Body of pancreas (tissue), 4 donors: ENCODE results near the gene JMJD8. TPM values are rescaled to one million over a fixed set of nuclear protein-coding genes. Genes with fewer than 3 reads are reported as not detected.

Experiments
- ATAC-seq: fragments of 150-250 bp; one replicate; pipeline ENCODE4 v1.9.1; 2016
- DNase-seq, 4 donors: peaks; one replicate each; pipeline ENCODE4 v3.0.0-alpha.2; 2019
- H3K27ac ChIP-seq, 4 donors: fragments of 200-600 bp; sonication (generic); 1 replicate in 3 of 4; 2 replicates in 1 of 4; pipeline versions ENCODE4 v1.5.1 to v1.6.1; 2016 to 2019; ENCODE audit warnings: mild to moderate bottlenecking in 1 of 4, mixed read lengths in 1 of 4, moderate library complexity in 1 of 4
- H3K27me3 ChIP-seq, 2 donors: fragments of 200-600 bp; sonication (generic); one replicate each; pipeline ENCODE4 v1.6.0; 2016; ENCODE audit warnings: mild to moderate bottlenecking in 1 of 2
- H3K36me3 ChIP-seq, 2 donors: fragments of 200-600 bp; sonication (generic); replicated peaks in 1 of 2; 2 replicates each; pipeline ENCODE4 v1.5.1; 2016; ENCODE audit warnings: low read depth in 2 of 2; ENCODE audit not compliant: insufficient read depth in 1 of 2
- H3K4me1 ChIP-seq: fragments of 200-600 bp; sonication (generic); one replicate; pipeline ENCODE4 v1.6.0; 2016
- H3K4me3 ChIP-seq, 2 donors: fragments of 200-600 bp; sonication (generic); 1 replicate in 1 of 2; 2 replicates in 1 of 2; pipeline ENCODE4 v1.5.1; 2016 to 2019
- H3K9me3 ChIP-seq, 3 donors: fragments of 200-600 bp; sonication (generic); 1 replicate in 2 of 3; 2 replicates in 1 of 3; pipeline ENCODE4 v1.5.1; 2016
- POLR2A ChIP-seq, 3 donors: fragments of 450-650 bp; IDR thresholded peaks; one replicate each; pipeline ENCODE4 v1.6.1; 2016; ENCODE audit warnings: antibody characterized with exemption in 3 of 3, mild to moderate bottlenecking in 2 of 3
- WGBS, 2 donors: methylation state at CpG; one replicate each; pipeline ENCODE4 v1.1.5; 2017; 5-methylcytosine and 5-hydroxymethylcytosine counted together
- intact Hi-C: fragments of 100-400 bp; cut with DNase I; formaldehyde crosslinking; loops from one replicate; pipeline ENCODE4 v1.15.1; 2023
- total RNA-seq, 2 donors: library from RNA; depleted of rRNA; stranded (reverse); fragments of >200 nt; gene quantifications; one replicate each; pipeline ENCODE4 v1.1.0, GENCODE V29; 2016
- TF ChIP-seq, protein P1 (sequence below), 7 experiments: fragments of 450-650 bp in 4 of 7; fragments of 200-600 bp in 3 of 7; sonication (generic) in 3 of 7; IDR thresholded peaks; one replicate each; pipeline ENCODE4 v1.5.1; 2016 to 2019; ENCODE audit warnings: antibody characterized with exemption in 7 of 7

Gene JMJD8
- total RNA-seq, 2 donors from 2014 or later: 49.5 to 128 TPM

DNA sequence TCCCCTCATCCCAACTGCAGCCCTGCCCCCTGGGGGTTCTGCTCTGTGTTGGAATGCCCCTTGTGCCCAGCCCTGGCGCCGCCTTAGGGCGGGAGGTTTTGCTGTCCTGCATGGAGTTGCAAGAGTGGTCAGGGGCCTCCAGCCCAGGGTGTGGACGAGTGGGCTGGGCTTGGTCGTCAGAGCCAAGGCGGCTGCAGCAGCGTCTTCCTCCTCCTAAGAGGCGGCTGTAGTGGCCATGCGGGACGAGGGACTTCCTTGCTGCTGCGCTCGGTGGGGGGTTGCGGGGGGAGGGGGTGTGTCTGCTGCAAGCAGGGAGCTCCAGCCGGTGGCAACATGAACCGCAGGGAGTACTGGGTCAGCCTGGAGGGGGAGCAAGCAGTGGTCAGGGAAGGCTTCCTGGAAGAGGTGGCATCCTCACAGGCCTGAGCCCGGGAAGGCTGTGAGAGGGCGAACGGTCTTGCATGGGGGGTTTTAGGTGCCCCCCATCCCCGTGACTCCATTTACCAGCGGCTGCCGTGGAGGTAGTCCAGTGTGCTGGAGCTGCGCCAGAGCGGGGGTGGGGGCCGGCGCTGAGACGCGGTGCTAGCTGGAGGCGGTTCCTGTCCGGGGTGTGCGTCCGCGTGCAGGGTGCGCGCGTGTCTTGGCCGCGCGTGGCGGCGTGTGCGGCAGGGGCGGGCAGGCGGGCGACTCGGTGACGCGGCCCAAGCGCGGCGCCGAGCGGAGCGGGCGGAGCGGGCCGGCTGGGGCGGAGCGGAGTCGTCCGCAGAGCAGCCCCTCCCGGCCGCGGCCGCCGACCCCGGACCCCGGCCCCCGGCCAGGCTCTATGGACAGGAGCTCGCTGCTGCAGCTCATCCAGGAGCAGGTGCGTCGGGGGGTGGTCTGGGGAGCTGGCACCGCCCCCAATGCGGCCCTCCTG, 8.9 kb downstream of the JMJD8 start, which contains the start of gene RHBDL1:
TSS of gene RHBDL1 (plus strand) at position 704 of the 916 bp plus-strand sequence. CDS start at position 824, 120 bp downstream.
- Histone ChIP-seq H3K36me3 (peaks cover 0 to 19% of the 10 kb centered on the region in 2 donors), H3K27ac (no peak within 1 kb of the TSS), H3K9me3 (no peaks in the 10 kb centered on the region), H3K4me3 (no peak within 1 kb of the TSS), H3K4me1 (peaks cover 31% of the 10 kb centered on the region), H3K27me3 (no peaks in the 10 kb centered on the region)
- intact Hi-C loops: no loop called here
- ATAC-seq: no peak
- DNase-seq: peak in 2 of 4 donors; percentile 53 to 59
- 0 to 7% methylated on average over 6 to 71 of the region's 73 CpGs for WGBS, 2 donors
- TF ChIP-seq, protein P1, sequence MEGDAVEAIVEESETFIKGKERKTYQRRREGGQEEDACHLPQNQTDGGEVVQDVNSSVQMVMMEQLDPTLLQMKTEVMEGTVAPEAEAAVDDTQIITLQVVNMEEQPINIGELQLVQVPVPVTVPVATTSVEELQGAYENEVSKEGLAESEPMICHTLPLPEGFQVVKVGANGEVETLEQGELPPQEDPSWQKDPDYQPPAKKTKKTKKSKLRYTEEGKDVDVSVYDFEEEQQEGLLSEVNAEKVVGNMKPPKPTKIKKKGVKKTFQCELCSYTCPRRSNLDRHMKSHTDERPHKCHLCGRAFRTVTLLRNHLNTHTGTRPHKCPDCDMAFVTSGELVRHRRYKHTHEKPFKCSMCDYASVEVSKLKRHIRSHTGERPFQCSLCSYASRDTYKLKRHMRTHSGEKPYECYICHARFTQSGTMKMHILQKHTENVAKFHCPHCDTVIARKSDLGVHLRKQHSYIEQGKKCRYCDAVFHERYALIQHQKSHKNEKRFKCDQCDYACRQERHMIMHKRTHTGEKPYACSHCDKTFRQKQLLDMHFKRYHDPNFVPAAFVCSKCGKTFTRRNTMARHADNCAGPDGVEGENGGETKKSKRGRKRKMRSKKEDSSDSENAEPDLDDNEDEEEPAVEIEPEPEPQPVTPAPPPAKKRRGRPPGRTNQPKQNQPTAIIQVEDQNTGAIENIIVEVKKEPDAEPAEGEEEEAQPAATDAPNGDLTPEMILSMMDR (IDR thresholded peaks at IDR 0.05): no peak
- TF ChIP-seq POLR2A (IDR thresholded peaks at IDR 0.05): no peak

DNA sequence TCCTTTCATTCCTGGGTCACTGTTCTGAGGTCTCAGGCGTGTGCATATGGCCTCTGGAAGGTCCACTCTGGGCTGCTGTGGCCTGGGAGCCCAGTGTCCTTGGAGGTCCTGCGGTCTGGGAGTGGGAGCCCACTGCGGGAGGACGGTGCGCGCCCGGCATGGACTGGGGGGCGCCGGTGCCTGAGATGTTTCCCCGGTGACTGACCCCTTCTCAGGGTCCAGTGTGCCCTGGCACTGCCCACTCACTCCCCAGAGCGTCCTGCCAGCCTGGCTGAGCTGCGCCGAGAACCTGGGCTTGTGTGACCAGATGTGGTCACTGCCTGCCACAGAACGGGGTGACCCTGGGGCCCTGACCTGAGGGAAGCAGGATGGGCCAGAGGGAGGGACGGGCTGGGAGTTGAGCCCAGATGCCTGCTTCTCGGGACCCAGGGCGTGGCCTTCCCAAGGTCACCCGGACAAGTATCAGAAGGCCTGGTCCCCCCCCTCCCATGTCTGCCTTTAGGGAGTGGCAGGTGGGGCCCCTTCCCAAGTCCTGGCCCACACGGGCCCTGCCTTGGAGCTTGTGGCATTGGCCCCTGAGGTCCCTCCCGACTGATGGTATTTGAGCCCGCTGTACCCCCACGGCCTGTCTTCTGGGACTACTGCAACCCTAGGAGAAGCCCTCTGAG, 9.8 kb downstream of the JMJD8 start:
- Histone ChIP-seq H3K27me3 (no peaks in the 10 kb centered on the region), H3K27ac (peak overlapping the region in 1 of 4 donors; percentile 12), H3K4me1 (peaks cover 34% of the 10 kb centered on the region), H3K36me3 (peaks cover 0 to 21% of the 10 kb centered on the region in 2 donors), H3K4me3 (no peak overlapping the region), H3K9me3 (no peaks in the 10 kb centered on the region)
- intact Hi-C loops: no loop called here
- ATAC-seq (no peak), DNase-seq (no peak)
- TF ChIP-seq, protein P1 (IDR thresholded peaks at IDR 0.05): no peak
- TF ChIP-seq POLR2A (IDR thresholded peaks at IDR 0.05): no peak
- 40 to 63% methylated on average over 3 to 22 of the region's 22 CpGs for WGBS, 2 donors

DNA sequence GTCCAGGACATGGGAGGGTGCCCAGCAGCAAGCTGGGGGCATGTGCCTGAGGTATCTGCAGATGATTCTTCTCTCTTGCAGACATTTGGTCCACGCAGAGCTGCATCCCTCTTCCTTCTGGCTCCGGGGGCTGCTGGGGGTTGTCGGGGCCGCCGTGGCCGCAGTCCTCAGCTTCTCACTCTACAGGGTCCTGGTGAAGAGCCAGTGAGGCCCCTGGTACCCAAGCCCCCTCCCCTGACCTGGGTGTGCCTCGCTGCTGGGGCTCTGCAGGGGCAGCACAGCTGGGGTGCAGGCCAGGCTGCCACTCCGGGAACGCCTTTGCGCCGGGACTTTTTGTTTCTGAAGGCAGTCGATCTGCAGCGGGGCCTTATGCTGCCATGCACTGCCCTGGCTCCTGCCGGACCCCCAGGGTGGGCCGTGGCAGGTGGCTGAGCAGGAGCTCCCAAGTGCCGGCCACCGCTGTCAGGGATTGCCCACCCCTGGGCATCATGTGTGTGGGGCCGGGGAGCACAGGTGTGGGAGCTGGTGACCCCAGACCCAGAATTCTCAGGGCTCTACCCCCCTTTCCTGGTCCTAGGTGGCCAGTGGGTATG, 10.6 kb downstream of the JMJD8 start:
- ATAC-seq (no peak), DNase-seq (no peak)
- H3K27ac ChIP-seq: no peak overlapping the region
- no peak for TF ChIP-seq POLR2A (IDR thresholded peaks at IDR 0.05)
- TF ChIP-seq, protein P1 (IDR thresholded peaks at IDR 0.05): no peak
- H3K9me3 ChIP-seq: no peaks in the 10 kb centered on the region
- 95% methylated on average over 4 to 18 of the region's 18 CpGs for WGBS, 2 donors
- H3K4me1 ChIP-seq: peaks cover 36% of the 10 kb centered on the region
- peaks cover 0 to 21% of the 10 kb centered on the region in 2 donors for H3K36me3 ChIP-seq
- intact Hi-C loops: no loop called here
- no peaks in the 10 kb centered on the region for H3K27me3 ChIP-seq
- no peak overlapping the region for H3K4me3 ChIP-seq

DNA sequence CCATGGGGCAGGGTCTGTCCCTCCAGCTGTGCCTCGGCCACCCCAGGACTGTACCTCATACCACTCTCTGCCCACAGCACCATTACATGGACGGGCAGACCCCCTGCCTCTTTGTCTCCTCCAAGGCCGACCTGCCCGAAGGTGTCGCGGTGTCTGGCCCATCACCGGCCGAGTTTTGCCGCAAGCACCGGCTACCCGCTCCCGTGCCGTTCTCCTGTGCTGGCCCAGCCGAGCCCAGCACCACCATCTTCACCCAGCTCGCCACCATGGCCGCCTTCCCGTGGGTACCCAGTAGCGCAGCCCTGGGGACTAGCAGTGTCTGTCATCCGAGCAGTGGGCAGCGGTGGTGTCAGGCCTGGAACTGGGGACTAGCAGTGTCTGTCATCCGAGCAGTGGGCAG, 11.3 kb downstream of the JMJD8 start:
- ATAC-seq (no peak), DNase-seq (no peak)
- H3K27me3 ChIP-seq: no peaks in the 10 kb centered on the region
- H3K9me3 ChIP-seq: no peaks in the 10 kb centered on the region
- 92 to 100% methylated on average over 3 to 9 of the region's 21 CpGs for WGBS, 2 donors
- TF ChIP-seq POLR2A (IDR thresholded peaks at IDR 0.05): no peak
- TF ChIP-seq, protein P1 (IDR thresholded peaks at IDR 0.05): no peak
- intact Hi-C loops: no loop called here
- H3K27ac ChIP-seq: no peak overlapping the region
- peaks cover 0 to 21% of the 10 kb centered on the region in 2 donors for H3K36me3 ChIP-seq
- H3K4me3 ChIP-seq: no peak overlapping the region
- peaks cover 37% of the 10 kb centered on the region for H3K4me1 ChIP-seq
